Measurements from ENCODE around the gene NT5C2.

GRCh38 chr10:103225939-103226338, 32.9 kb upstream of the NT5C2 start:
- TF ChIP-seq USF2 (IDR thresholded peaks at IDR 0.05; ENCODE audit: borderline replicate concordance, low read depth, low read length), result no peak
- TF ChIP-seq CTCF (IDR thresholded peaks at IDR 0.05), result no peak
- no peak for TF ChIP-seq EZH2phosphoT487 (IDR thresholded peaks at IDR 0.05; ENCODE audit: borderline replicate concordance, low read depth)
- no peak for TF ChIP-seq NFIC (IDR thresholded peaks at IDR 0.05; ENCODE audit: borderline replicate concordance)
- TF ChIP-seq RXRA (IDR thresholded peaks at IDR 0.05; ENCODE audit: borderline replicate concordance, low read depth), result no peak
- no peak for TF ChIP-seq GABPA (IDR thresholded peaks at IDR 0.05; ENCODE audit: low read depth)
- TF ChIP-seq TAF1 (IDR thresholded peaks at IDR 0.05; ENCODE audit: borderline replicate concordance, low read depth, low read length), result no peak
- no peak for TF ChIP-seq ELF1 (IDR thresholded peaks at IDR 0.05)
- no peak for TF ChIP-seq FOXJ3 (CRISPR knock-in tag; IDR thresholded peaks at IDR 0.05)
- TF ChIP-seq POLR2AphosphoS5 (IDR thresholded peaks at IDR 0.05; ENCODE audit: low read depth, low read length), result no peak
- TF ChIP-seq IRF3 (IDR thresholded peaks at IDR 0.05; ENCODE audit: low read depth, low read length), result no peak
- TF ChIP-seq CHD2 (IDR thresholded peaks at IDR 0.05; ENCODE audit: low read length, partially characterized antibody), result no peak
- TF ChIP-seq EP300 (IDR thresholded peaks at IDR 0.05; ENCODE audit: borderline replicate concordance in 1 of 2, low read depth in 1 of 2, low read length in 1 of 2), result no peak

Data from SK-N-SH (cell line).